HCT116 (cell line): Measurements from ENCODE around the gene ENGASE.

Source experiments
- CBX3 ChIP-seq: IDR thresholded peaks from 2 replicates; pipeline ENCODE4 v1.6.1; 2012; ENCODE audit warnings: low read depth
- CTCF ChIP-seq, 3 experiments: fragments of 200-600 bp in 1 of 3; sonication (generic) in 1 of 3; IDR thresholded peaks in 2 of 3; conservative IDR thresholded peaks in 1 of 3; 2 replicates each; pipeline ENCODE4 v1.5.1; 2012 to 2017; ENCODE audit warnings: low read depth in 2 of 3, low read length in 2 of 3, antibody characterized with exemption in 1 of 3, borderline replicate concordance in 1 of 3, control low read depth in 1 of 3, mild to moderate bottlenecking in 1 of 3, mixed read lengths in 1 of 3, mixed run types in 1 of 3, moderate library complexity in 1 of 3; ENCODE audit not compliant: insufficient read depth in 1 of 3
- SIN3A ChIP-seq: IDR thresholded peaks from 2 replicates; pipeline ENCODE4 v1.6.1; 2012; ENCODE audit warnings: low read depth

GRCh38 chr17:79043191-79043930 lies 31.3 kb upstream of the ENGASE start:
- TF ChIP-seq CTCF (IDR thresholded peaks at IDR 0.05 in 2 of 3, conservative IDR thresholded peaks at IDR 0.05 in 1 of 3; ENCODE audit: borderline replicate concordance in 1 of 3, insufficient read depth in 1 of 3, low read depth in 2 of 3, low read length in 2 of 3) (no peak), SIN3A (no peak), CBX3 (no peak)
